ENCODE results near the gene GALNT5.
A peak's percentile ranks its signal among the peaks of the same experiment; 100 is the strongest.
"Not testable (repeated sequence)": the region's sequence is repeated elsewhere in the genome, so short reads cannot be mapped to it uniquely, and the experiment has no call there.

The GALNT5 gene

GRCh38 chr2:157246765-157247407 lies 10.6 kb upstream of the GALNT5 start:
- no peak for DNase-seq

- no peak for DNase-seq
Observed at GRCh38 chr2:157250836-157251235, 6.7 kb upstream of the GALNT5 start.

- no peak for DNase-seq
Observed at GRCh38 chr2:157251932-157252331, 5.6 kb upstream of the GALNT5 start.

GRCh38 chr2:157252529-157252928 lies 5.0 kb upstream of the GALNT5 start:
- no peak for DNase-seq

DNA sequence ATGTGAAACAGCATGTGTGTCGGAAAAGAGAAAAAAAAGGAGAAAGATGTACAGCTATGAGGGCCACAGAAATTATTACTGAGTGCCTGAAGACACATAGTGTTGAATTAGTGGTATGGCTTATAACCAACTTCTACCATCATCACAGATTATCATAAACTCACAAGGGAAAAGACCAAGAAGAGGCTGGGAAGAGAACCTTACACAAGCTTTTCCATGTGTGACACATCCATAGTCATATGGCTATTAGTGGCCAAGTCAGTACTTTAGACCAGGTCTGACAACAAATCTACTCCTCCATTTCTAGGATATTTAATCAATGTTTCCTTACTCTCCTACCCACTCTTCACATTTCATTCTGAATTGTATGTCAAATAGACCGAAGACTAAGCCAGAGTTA lies 3.5 kb upstream of the GALNT5 start:
- DNase-seq, result no peak

DNA sequence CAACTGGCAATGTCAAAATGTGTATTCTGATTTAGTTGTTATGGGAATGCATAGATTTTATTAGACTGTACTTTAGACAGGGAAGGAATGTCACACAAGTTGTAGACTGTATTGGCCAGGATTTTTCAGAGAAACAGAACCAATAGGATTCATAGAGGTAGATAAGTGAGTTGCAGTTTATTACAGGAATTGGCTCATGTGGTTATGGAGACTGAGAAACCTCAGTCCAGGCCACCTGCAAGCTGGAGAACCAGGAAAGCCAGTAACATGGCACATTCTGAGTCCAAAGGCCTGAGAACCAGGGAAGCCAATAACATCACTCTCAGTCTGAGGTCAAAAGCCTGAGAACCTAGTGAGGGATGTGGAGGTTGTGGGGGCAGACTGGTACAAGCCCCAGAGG lies 1.8 kb upstream of the GALNT5 start:
- no peak for DNase-seq

DNA sequence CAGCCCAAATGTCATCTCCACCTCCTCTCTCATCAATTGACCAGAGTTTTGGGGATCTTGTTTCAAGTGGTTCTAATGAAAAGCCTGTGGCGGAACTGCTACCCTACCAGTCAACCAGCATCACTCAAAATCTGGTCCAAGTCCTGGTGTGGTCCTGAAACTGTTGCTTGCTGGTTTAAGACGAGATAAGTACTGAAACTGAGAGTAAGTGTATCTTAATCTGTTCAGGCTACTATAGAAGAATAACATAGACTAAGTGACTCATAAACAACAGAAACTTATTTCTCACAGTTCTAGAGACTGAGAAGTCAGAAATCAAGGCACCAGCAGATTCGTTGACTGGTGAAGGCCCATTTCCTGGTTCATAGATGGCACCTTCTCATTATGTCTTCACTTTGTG lies 879 bp upstream of the GALNT5 start:
- no peak for DNase-seq

DNA sequence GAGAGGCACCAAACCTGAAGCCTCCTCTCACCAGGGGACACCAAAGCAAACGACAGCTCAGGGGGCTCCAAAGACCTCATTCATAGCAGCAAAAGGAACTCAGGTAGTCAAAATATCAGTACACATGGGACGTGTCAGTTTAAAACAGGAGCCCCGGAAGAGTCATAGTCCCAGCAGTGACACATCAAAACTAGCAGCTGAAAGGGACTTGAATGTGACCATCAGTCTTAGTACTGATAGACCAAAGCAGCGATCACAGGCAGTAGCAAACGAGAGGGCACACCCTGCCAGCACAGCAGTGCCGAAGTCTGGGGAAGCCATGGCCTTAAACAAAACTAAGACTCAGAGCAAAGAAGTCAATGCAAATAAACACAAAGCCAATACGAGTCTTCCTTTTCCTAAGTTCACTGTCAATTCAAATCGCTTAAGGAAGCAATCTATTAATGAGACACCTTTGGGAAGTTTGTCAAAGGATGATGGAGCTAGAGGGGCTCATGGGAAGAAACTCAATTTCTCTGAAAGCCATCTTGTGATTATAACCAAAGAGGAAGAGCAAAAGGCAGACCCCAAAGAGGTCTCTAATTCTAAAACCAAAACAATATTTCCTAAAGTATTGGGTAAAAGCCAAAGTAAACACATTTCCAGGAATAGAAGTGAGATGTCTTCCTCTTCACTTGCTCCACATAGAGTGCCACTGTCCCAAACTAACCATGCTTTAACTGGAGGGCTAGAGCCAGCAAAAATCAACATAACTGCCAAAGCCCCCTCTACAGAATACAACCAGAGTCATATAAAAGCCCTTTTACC lies 1.2 kb downstream of the GALNT5 start:
- DNase-seq, result no peak

GRCh38 chr2:157259386-157259785 lies 1.9 kb downstream of the GALNT5 start:
- no peak for DNase-seq

GRCh38 chr2:157259960-157260359 lies 2.5 kb downstream of the GALNT5 start:
- no peak for DNase-seq

GRCh38 chr2:157260533-157261198 lies 3.2 kb downstream of the GALNT5 start:
- no peak for DNase-seq

DNA sequence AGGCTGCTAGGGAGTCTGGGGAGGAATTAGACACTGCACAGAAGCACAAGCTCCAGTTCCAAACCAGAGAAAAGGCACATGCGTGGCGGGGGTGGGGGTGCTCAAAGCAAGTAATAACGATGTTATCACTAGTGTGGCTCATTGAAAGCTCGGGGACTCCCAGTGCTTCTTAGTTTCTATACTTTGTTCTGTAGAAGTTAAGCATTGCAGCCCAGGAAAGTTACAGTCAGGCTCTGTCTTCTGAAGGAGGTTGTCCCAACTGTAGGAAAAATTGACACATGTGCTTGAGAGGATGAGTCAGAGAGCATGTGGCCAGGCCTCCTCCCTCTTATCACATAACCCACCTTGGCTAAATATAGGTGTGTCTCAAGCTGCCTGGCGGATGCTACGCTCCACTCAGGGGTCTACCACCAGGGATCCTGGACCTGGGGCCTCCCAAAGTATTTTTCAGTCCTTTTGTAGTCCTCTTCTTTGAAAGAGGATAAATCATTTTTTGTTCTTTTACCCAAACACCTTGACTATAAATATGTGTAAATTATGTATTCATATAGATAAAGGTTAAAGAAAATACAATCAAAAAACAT lies 3.8 kb downstream of the GALNT5 start:
- no peak for DNase-seq

DNA sequence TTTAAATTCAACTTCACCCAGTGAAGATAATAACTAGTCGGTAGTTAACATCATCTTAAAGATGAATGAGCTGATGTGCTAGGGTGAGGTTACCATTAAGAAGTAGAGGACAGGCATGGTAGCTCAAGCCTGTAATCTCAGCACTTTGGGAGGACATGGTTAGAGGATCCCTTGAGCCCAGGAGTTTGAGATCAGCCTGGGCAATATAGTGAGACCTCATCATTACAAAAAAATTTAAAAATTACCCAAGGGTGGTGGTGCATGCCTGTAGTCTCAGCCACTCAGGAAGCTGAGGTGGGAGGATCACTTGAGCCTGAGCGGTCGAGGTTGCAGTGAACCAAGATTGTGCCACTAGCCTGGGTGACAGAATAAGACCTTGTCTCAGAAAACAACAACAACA lies 4.7 kb downstream of the GALNT5 start:
- no peak for DNase-seq

DNA sequence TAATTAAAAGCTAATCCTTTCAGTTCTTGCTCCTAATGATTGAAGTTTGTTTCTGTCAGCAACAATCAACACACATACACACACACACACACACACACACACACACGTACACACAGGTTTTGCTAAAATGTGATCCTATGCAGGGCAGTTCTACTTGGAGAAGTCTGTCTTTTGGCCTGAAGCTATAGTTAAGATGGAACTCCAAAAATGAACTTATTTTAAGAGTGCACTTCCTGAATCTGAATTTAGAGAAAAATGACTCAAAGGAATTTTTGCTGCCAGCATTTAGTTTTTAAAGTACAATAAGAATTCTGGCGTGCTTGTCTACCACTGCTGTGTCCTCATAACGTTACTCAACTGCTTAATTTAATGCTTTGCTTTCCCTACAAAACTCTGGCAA lies 6.6 kb downstream of the GALNT5 start:
- peak in 1 of 51 donors; percentile 7 for DNase-seq

GRCh38 chr2:157265825-157266224 lies 8.3 kb downstream of the GALNT5 start:
- no peak for DNase-seq

DNA sequence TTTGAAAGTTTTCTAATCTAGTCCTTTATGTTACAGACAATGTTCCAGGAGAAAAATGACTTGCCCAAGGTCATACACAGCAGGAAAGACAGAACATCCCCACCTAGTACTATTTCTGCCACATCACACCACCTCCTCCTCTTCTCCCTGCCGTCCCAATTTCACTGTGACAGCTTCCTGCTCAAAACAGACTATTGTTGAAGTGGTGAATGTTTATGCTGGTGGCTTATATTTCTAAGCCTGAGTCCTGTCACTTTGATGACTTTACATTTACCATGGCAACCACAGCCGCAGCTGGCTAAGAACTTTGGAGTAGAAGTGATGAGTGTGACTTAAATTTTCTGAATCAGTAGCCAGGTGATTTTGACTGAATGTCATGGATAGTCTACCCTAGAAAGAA lies 10.0 kb downstream of the GALNT5 start:
- DNase-seq, result no peak

DNA sequence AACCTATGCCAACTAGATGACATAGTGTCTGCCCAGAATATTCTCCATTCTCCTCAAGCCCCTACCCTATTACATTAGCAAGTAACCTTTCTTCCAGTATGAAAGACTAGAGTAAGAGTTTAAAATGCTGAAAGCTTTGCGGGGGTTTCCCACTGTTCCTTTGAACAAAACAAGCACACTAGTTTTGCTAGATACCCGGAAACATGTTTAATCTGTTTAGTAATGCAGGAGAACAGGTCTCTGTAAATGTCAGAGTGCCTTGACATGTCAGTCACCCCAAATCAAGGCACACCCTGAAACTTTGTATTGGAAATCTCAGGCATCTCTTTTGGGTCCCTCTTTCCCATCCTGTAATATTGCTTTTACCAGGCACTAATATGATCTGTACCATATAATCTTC lies 11.6 kb downstream of the GALNT5 start:
- no peak for DNase-seq

GRCh38 chr2:157269922-157270321 lies 12.4 kb downstream of the GALNT5 start:
- no peak for DNase-seq

DNA sequence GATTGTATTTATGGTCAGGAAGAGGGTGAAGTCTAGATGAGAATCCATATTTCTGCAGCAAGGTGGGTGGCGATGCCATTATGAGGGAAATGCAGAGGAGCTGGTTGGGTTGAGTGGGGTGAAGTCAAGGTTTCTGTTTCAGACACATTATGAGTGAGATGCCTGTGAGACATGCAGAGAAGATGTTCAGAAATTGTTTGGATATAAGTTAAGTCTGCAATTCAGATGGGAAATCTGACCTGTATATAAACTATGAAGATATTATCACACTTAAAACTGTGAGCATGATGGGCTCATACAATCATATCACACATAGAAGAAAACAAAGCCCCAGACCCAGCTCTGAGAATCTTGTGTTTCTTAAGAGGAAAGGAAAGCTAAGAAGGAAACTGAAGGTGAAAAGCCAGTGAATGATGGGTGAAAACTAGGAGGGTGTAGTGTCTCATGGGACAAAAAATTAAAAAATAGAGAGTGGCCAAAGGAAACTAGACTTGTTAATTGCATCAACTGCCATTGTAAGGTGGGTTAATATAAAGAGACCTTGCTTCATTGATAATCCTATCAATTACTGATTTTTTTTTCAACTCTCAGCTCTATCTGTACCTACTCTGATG lies 14.2 kb downstream of the GALNT5 start:
- DNase-seq, result no peak

DNA sequence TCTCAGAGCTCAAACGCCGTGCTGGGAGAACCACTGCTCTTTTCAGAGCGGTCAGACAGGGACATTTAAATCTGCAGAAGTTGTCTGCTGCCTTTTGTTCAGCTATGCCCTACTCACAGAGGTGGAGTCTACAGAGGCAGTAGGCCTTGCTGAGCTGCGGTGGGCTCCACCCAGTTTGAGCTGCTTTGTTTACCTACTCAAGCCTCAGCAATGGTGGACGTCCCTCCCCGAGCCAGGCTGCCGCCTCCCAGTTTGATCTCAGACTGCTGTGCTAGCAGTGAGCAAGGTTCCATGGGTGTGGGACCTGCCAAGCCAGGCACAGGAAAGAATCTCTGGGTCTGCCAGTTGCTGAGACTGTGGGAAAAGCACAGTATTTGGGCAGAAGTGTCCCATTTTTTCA lies 21.8 kb downstream of the GALNT5 start:
- not testable (repeated sequence) for DNase-seq

DNA sequence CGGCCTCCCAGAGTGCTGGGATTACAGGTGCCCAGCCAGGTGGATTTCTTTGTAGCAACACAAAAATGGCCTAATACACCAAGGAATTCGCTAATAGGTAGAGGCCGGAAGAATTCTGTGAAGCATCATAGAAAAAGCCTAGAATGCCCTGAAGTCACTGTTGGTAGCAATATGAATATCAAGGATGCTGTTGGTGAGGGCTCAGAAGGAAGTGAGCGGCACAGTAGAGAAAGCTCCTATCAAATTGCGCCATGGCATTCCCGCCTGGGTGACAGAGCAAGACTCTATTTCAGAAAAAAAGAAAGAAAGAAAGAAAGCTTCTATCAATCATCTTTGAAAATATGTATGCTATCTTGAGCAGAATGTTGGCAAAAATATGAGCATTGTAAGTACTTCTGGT lies 23.8 kb downstream of the GALNT5 start:
- no peak for DNase-seq

DNA sequence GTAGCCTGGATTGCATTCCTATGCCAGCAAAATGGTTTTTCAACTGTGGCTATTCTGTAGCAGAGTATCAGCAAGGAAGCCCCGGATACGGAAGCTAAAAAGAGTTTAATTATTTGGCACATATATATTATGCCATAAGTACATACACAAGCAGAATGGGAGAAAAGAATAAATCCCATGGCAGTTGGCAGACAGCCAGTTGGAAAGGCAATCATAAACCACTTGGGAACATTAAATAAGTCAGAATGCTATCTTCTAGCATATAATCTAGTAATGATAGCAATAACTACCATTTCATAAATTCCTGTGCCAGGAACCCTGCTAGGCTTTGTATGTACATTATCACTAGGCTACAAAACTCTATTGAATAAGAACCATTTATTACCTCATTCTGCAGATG lies 26.0 kb downstream of the GALNT5 start:
- no peak for DNase-seq
